ENCODE data around the gene CCDC43.
"Not testable (repeated sequence)": the region's sequence is repeated elsewhere in the genome, so short reads cannot be mapped to it uniquely, and the experiment has no call there.

- not testable (repeated sequence) for TF ChIP-seq EP300, CTCF (IDR thresholded peaks at IDR 0.05)
These were observed 6.3 kb downstream of the CCDC43 start for GRCh38 chr17:44683303-44683702.

Data from esophagus muscularis mucosa (tissue), 3 donors.